Measurements from ENCODE around the gene ILF2. TPM values are rescaled to one million over a fixed set of nuclear protein-coding genes. Genes with fewer than 3 reads are reported as not detected.
"Not testable (repeated sequence)": the region's sequence is repeated elsewhere in the genome, so short reads cannot be mapped to it uniquely, and the experiment has no call there.

Gene ILF2
- polyA plus RNA-seq, 1 experiment: 182 TPM

GRCh38 chr1:153640861-153641260 is 29.9 kb downstream of the ILF2 start:
- H3K36me3 ChIP-seq (ENCODE audit: control insufficient read depth, insufficient read depth, low read length): peaks cover 31% of the 10 kb centered on the region
- DNase-seq (ENCODE audit: low read depth): no peak
- no peaks in the 10 kb centered on the region for H3K27me3 ChIP-seq (ENCODE audit: control insufficient read depth, insufficient read depth, low read length)
- H3K4me3 ChIP-seq (ENCODE audit: low read depth, low read length): no peak overlapping the region
- POLR2A ChIA-PET: no interaction called here
- no peak for TF ChIP-seq CTCF (IDR thresholded peaks at IDR 0.05; ENCODE audit: insufficient read depth, low read depth, low read length)
- CTCF ChIA-PET: interaction anchor here (0.7 to 2.7 kb wide), 4 partner anchors 12 to 1508 kb away, joined by 3 to 10 read pairs (median 3); no protein-coding TSS in a partner anchor

- CTCF ChIA-PET: interaction anchor here (0.7 to 2.7 kb wide), 9 partner anchors 11 to 1508 kb away, joined by 3 to 10 read pairs (median 3); partner anchors contain the start of gene S100A13
- peaks cover 29% of the 10 kb centered on the region for H3K36me3 ChIP-seq (ENCODE audit: control insufficient read depth, insufficient read depth, low read length)
- H3K4me3 ChIP-seq (ENCODE audit: low read depth, low read length); DNase-seq (ENCODE audit: low read depth); H3K27me3 ChIP-seq (ENCODE audit: control insufficient read depth, insufficient read depth, low read length): not testable (repeated sequence)
- POLR2A ChIA-PET: interaction anchor here (0.5 to 0.7 kb wide), 2 partner anchors 14 to 20 kb away, joined by 3 read pairs; no protein-coding TSS in a partner anchor
Observed at GRCh38 chr1:153640213-153640612, 30.6 kb downstream of the ILF2 start.

GRCh38 chr1:153639280-153639679 is 31.5 kb downstream of the ILF2 start:
- no peak for DNase-seq (ENCODE audit: low read depth)
- H3K36me3 ChIP-seq (ENCODE audit: control insufficient read depth, insufficient read depth, low read length): peaks cover 26% of the 10 kb centered on the region
- H3K27me3 ChIP-seq (ENCODE audit: control insufficient read depth, insufficient read depth, low read length): no peaks in the 10 kb centered on the region
- TF ChIP-seq CTCF (IDR thresholded peaks at IDR 0.05; ENCODE audit: insufficient read depth, low read depth, low read length): no peak
- CTCF ChIA-PET: interaction anchor here (1.1 to 2.7 kb wide), 7 partner anchors 12 to 129 kb away, joined by 3 to 10 read pairs (median 3); partner anchors contain the start of gene S100A13
- POLR2A ChIA-PET: no interaction called here
- no peak overlapping the region for H3K4me3 ChIP-seq (ENCODE audit: low read depth, low read length)

- POLR2A ChIA-PET: no interaction called here
- no peaks in the 10 kb centered on the region for H3K27me3 ChIP-seq (ENCODE audit: control insufficient read depth, insufficient read depth, low read length)
- peaks cover 26% of the 10 kb centered on the region for H3K36me3 ChIP-seq (ENCODE audit: control insufficient read depth, insufficient read depth, low read length)
- no peak overlapping the region for H3K4me3 ChIP-seq (ENCODE audit: low read depth, low read length)
- no peak for DNase-seq (ENCODE audit: low read depth)
- no peak for TF ChIP-seq CTCF (IDR thresholded peaks at IDR 0.05; ENCODE audit: insufficient read depth, low read depth, low read length)
- CTCF ChIA-PET: interaction anchor here (1.3 to 1.4 kb wide), 2 partner anchors 9 to 128 kb away, joined by 4 to 5 read pairs; no protein-coding TSS in a partner anchor
Observed at GRCh38 chr1:153638261-153638660, 32.5 kb downstream of the ILF2 start.

GRCh38 chr1:153636312-153636711 is 34.5 kb downstream of the ILF2 start:
- ChIA-PET POLR2A (no interaction called here), CTCF (interaction anchor here (0.6 kb wide), 1 partner anchor 223 kb away, joined by 3 read pairs; no protein-coding TSS in a partner anchor)
- no peak for DNase-seq (ENCODE audit: low read depth)
- H3K36me3 ChIP-seq (ENCODE audit: control insufficient read depth, insufficient read depth, low read length): peaks cover 18% of the 10 kb centered on the region
- no peak overlapping the region for H3K4me3 ChIP-seq (ENCODE audit: low read depth, low read length)
- TF ChIP-seq CTCF (IDR thresholded peaks at IDR 0.05; ENCODE audit: insufficient read depth, low read depth, low read length): no peak
- H3K27me3 ChIP-seq (ENCODE audit: control insufficient read depth, insufficient read depth, low read length): no peaks in the 10 kb centered on the region

- H3K36me3 ChIP-seq (ENCODE audit: control insufficient read depth, insufficient read depth, low read length): peaks cover 16% of the 10 kb centered on the region
- H3K27me3 ChIP-seq (ENCODE audit: control insufficient read depth, insufficient read depth, low read length): no peaks in the 10 kb centered on the region
- DNase-seq (ENCODE audit: low read depth): no peak
- no peak for TF ChIP-seq CTCF (IDR thresholded peaks at IDR 0.05; ENCODE audit: insufficient read depth, low read depth, low read length)
- ChIA-PET POLR2A (interaction anchor here (0.5 kb wide), 1 partner anchor 36 kb away, joined by 5 read pairs; no protein-coding TSS in a partner anchor), CTCF (interaction anchor here (0.6 to 1.4 kb wide), 3 partner anchors 15 to 284 kb away, joined by 3 to 4 read pairs (median 3); no protein-coding TSS in a partner anchor)
- no peak overlapping the region for H3K4me3 ChIP-seq (ENCODE audit: low read depth, low read length)
Observed at GRCh38 chr1:153635872-153636271, 34.9 kb downstream of the ILF2 start.

All from BJ (cell line).